Activated B cell treated with CpG ODN at 0.5 μM for 24 hours (primary cell): ENCODE measurements around the gene ETV6. TPM values are rescaled to one million over a fixed set of nuclear protein-coding genes. Genes with fewer than 3 reads are reported as not detected.
A peak's percentile ranks its signal among the peaks of the same experiment; 100 is the strongest.

Source experiments
- ATAC-seq: fragments of 200-7000 bp; cut with Tn5 transposase; one replicate; pipeline ENCODE4 v1.10.0; 2021; ENCODE audit warnings: low read depth, mild to moderate bottlenecking, moderate library complexity
- CTCF ChIA-PET: fragments of 350-600 bp; sonication (Branson Sonifier 250); formaldehyde crosslinking; loops from one replicate; lab custom pipeline; 2021; ENCODE audit warnings: antibody characterized with exemption; lab: Charles Lee
- POLR2A ChIA-PET: fragments of 350-600 bp; sonication (Branson Sonifier 250); formaldehyde crosslinking; loops from one replicate; lab custom pipeline; 2021; ENCODE audit warnings: antibody characterized with exemption; lab: Charles Lee
- DNase-seq: peaks from one replicate; pipeline ENCODE4 v3.0.0; 2022
- H3K27ac Mint-ChIP-seq: one replicate; pipeline ENCODE4 v1.8.0; 2020; ENCODE audit warnings: mixed read lengths
- H3K27me3 Mint-ChIP-seq: one replicate; pipeline ENCODE4 v1.8.0; 2021; ENCODE audit warnings: mixed read lengths
- H3K36me3 Mint-ChIP-seq: one replicate; pipeline ENCODE4 v1.8.0; 2021; ENCODE audit warnings: low read depth, mixed read lengths
- H3K4me1 Mint-ChIP-seq: one replicate; pipeline ENCODE4 v1.8.0; 2021; ENCODE audit warnings: mixed read lengths
- H3K4me3 Mint-ChIP-seq: one replicate; pipeline ENCODE4 v1.8.0; 2020; ENCODE audit warnings: mild to moderate bottlenecking, mixed read lengths
- H3K9me3 Mint-ChIP-seq: one replicate; pipeline ENCODE4 v1.8.0; 2020; ENCODE audit warnings: mixed read lengths
- intact Hi-C: fragments of 100-400 bp; cut with micrococcal nuclease; formaldehyde crosslinking; loops from one replicate; pipeline ENCODE4 v1.15.1; 2024
- total RNA-seq: library from RNA; stranded (reverse); gene quantifications from 2 replicates; pipeline ENCODE4 v1.2.3, GENCODE V29; 2022
- TF ChIP-seq, protein P1 (sequence below): fragments of 200-600 bp; IDR thresholded peaks from one replicate; pipeline ENCODE4 v1.8.0; 2022; ENCODE audit warnings: antibody characterized with exemption, mild to moderate bottlenecking

Gene ETV6
- total RNA-seq, 1 donor from 2014 or later, result 130 TPM

GRCh38 chr12:11731042-11731357 lies 81.5 kb downstream of the ETV6 start:
- Mint-ChIP-seq H3K27ac (peak overlapping the region; percentile 89), H3K4me3 (peak overlapping the region; percentile 74), H3K27me3 (no peaks in the 10 kb centered on the region), H3K36me3 (peaks cover 18% of the 10 kb centered on the region), H3K4me1 (peaks cover 94% of the 10 kb centered on the region), H3K9me3 (peaks cover 1% of the 10 kb centered on the region)
- ChIA-PET CTCF (interaction anchor here (0.6 to 2.3 kb wide), 5 partner anchors 17 to 116 kb away, joined by 3 to 8 read pairs (median 6); no protein-coding TSS in a partner anchor), POLR2A (interaction anchor here (0.6 to 9.7 kb wide), 24 partner anchors 9 to 966 kb away, joined by 3 to 249 read pairs (median 11); partner anchors contain the start of gene ETV6)
- DNase-seq (no peak), ATAC-seq (no peak)
- intact Hi-C loops, result loop anchor here (1.0 to 10.0 kb wide), 9 partner anchors 9 to 1074 kb away; no protein-coding TSS in a partner anchor
- TF ChIP-seq, protein P1, sequence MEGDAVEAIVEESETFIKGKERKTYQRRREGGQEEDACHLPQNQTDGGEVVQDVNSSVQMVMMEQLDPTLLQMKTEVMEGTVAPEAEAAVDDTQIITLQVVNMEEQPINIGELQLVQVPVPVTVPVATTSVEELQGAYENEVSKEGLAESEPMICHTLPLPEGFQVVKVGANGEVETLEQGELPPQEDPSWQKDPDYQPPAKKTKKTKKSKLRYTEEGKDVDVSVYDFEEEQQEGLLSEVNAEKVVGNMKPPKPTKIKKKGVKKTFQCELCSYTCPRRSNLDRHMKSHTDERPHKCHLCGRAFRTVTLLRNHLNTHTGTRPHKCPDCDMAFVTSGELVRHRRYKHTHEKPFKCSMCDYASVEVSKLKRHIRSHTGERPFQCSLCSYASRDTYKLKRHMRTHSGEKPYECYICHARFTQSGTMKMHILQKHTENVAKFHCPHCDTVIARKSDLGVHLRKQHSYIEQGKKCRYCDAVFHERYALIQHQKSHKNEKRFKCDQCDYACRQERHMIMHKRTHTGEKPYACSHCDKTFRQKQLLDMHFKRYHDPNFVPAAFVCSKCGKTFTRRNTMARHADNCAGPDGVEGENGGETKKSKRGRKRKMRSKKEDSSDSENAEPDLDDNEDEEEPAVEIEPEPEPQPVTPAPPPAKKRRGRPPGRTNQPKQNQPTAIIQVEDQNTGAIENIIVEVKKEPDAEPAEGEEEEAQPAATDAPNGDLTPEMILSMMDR, result no peak

GRCh38 chr12:11731455-11731854 lies 82.0 kb downstream of the ETV6 start:
- ChIA-PET CTCF (interaction anchor here (1.0 to 2.3 kb wide), 5 partner anchors 13 to 81 kb away, joined by 3 to 8 read pairs (median 6); no protein-coding TSS in a partner anchor), POLR2A (interaction anchor here (0.6 to 9.7 kb wide), 25 partner anchors 8 to 966 kb away, joined by 3 to 249 read pairs (median 13); partner anchors contain the start of gene ETV6)
- Mint-ChIP-seq H3K36me3 (peaks cover 16% of the 10 kb centered on the region), H3K4me1 (peaks cover 94% of the 10 kb centered on the region), H3K27me3 (no peaks in the 10 kb centered on the region), H3K4me3 (peak overlapping the region; percentile 74), H3K9me3 (no peaks in the 10 kb centered on the region), H3K27ac (peak overlapping the region; percentile 89)
- TF ChIP-seq, protein P1, result no peak
- intact Hi-C loops, result loop anchor here (1.0 to 10.0 kb wide), 9 partner anchors 9 to 1073 kb away; no protein-coding TSS in a partner anchor
- ATAC-seq, result peak; percentile 36
- no peak for DNase-seq

- Mint-ChIP-seq H3K4me1 (peaks cover 94% of the 10 kb centered on the region), H3K27ac (peak overlapping the region; percentile 89), H3K27me3 (no peaks in the 10 kb centered on the region), H3K4me3 (peak overlapping the region; percentile 74), H3K36me3 (peaks cover 14% of the 10 kb centered on the region), H3K9me3 (no peaks in the 10 kb centered on the region)
- POLR2A ChIA-PET, result interaction anchor here (0.6 to 9.7 kb wide), 21 partner anchors 8 to 306 kb away, joined by 4 to 249 read pairs (median 13); partner anchors contain the start of gene ETV6
- intact Hi-C loops, result loop anchor here (10.0 kb wide), 1 partner anchor 1073 kb away; no protein-coding TSS in a partner anchor
- ATAC-seq (peak; percentile 9), DNase-seq (no peak)
- CTCF ChIA-PET, result interaction anchor here (1.0 to 2.3 kb wide), 4 partner anchors 12 to 81 kb away, joined by 3 to 7 read pairs (median 5); no protein-coding TSS in a partner anchor
- TF ChIP-seq, protein P1, result no peak
Measured at GRCh38 chr12:11732023-11732422, 82.5 kb downstream of the ETV6 start.

DNA sequence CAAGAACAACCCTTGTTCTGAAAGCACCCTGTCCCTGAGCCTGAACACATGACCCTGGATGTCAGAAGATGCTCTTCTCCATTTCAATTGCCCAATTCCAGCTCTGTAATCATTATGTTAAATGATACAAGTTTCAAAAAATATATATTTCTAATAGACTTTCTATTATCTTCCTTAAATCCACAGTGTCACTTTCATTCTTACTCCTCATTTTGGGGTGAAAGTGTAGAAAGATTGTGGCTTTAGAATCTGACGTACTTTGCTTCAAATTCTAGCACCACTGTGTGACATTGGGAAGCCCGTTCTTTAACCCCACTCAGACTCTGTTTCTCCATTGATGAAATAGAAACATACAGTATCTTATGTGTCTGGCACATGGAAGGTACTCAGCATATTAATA lies 83.2 kb downstream of the ETV6 start:
- TF ChIP-seq, protein P1, result no peak
- Mint-ChIP-seq H3K36me3 (peaks cover 18% of the 10 kb centered on the region), H3K4me1 (peaks cover 95% of the 10 kb centered on the region), H3K4me3 (peak overlapping the region; percentile 74), H3K9me3 (no peaks in the 10 kb centered on the region), H3K27ac (peak overlapping the region; percentile 89), H3K27me3 (no peaks in the 10 kb centered on the region)
- ChIA-PET POLR2A (interaction anchor here (0.6 to 9.7 kb wide), 9 partner anchors 15 to 305 kb away, joined by 4 to 249 read pairs (median 29); partner anchors contain the start of gene ETV6), CTCF (interaction anchor here (2.2 to 2.3 kb wide), 2 partner anchors 15 to 80 kb away, joined by 6 to 7 read pairs; no protein-coding TSS in a partner anchor)
- ATAC-seq (no peak), DNase-seq (no peak)
- intact Hi-C loops, result loop anchor here (10.0 kb wide), 1 partner anchor 1072 kb away; no protein-coding TSS in a partner anchor
